H1 (cell line): ENCODE results near the gene NSG2. TPM values are rescaled to one million over a fixed set of nuclear protein-coding genes. Genes with fewer than 3 reads are reported as not detected.

Experiments used
- CTCF ChIA-PET: fragments of 300-600 bp; sonication (Branson Sonifier 250); formaldehyde crosslinking; loops from one replicate; lab custom pipeline; 2021; ENCODE audit not compliant: partially characterized antibody; lab: Charles Lee
- POLR2A ChIA-PET: fragments of 300-600 bp; sonication (Branson Sonifier 250); formaldehyde crosslinking; loops from one replicate; lab custom pipeline; 2021; ENCODE audit warnings: inconsistent platforms; ENCODE audit not compliant: partially characterized antibody; lab: Charles Lee
- DNase-seq, 2 experiments: peaks; one replicate each; pipeline versions ENCODE4 v3.0.0 to v3.0.0-alpha.2; 2010 to 2022; ENCODE audit warnings: low spot score in 2 of 2, low read depth in 1 of 2, mixed read lengths in 1 of 2
- FAIRE-seq: peaks from 2 replicates; lab custom pipeline; 2011; peaks lifted over from hg19 to GRCh38; lab: Jason Lieb, UNC
- H2AFZ ChIP-seq: 2 replicates; pipeline ENCODE4 v1.8.1; 2012; ENCODE audit warnings: low read length, inconsistent platforms
- H2AK5ac ChIP-seq: 2 replicates; pipeline ENCODE4 v1.6.1; 2013; ENCODE audit warnings: low read depth, low read length
- H2BK120ac ChIP-seq: replicated peaks from 2 replicates; pipeline ENCODE3; 2013; ENCODE audit warnings: low read depth, low read length, inconsistent platforms
- H2BK12ac ChIP-seq: 2 replicates; pipeline ENCODE4 v1.6.1; 2013; ENCODE audit warnings: low read depth, low read length
- H2BK15ac ChIP-seq: 2 replicates; pipeline ENCODE4 v1.6.1; 2013; ENCODE audit warnings: low read length
- H2BK20ac ChIP-seq: 2 replicates; pipeline ENCODE4 v1.6.1; 2013; ENCODE audit warnings: low read length
- H2BK5ac ChIP-seq: 2 replicates; pipeline ENCODE4 v1.6.1; 2013; ENCODE audit warnings: low read depth, low read length
- H3K14ac ChIP-seq: 2 replicates; pipeline ENCODE4 v1.6.1; 2013; ENCODE audit warnings: inconsistent platforms; ENCODE audit not compliant: insufficient read length
- H3K18ac ChIP-seq: 2 replicates; pipeline ENCODE4 v1.6.1; 2013; ENCODE audit warnings: low read length; ENCODE audit errors: extremely low read depth
- H3K23ac ChIP-seq: 2 replicates; pipeline ENCODE4 v1.6.1; 2013; ENCODE audit warnings: inconsistent platforms; ENCODE audit not compliant: insufficient read length
- H3K23me2 ChIP-seq: 2 replicates; pipeline ENCODE4 v1.6.1; 2013; ENCODE audit warnings: low read depth, low read length
- H3K27ac ChIP-seq: 2 replicates; pipeline ENCODE4 v1.6.1; 2011; ENCODE audit warnings: low read depth, low read length, inconsistent platforms
- H3K27me3 ChIP-seq, 4 experiments: replicated peaks in 1 of 4; 1 replicate in 1 of 4; 2 replicates in 3 of 4; pipeline versions ENCODE4 v1.6.1 to v1.8.1; 2011 to 2013; ENCODE audit warnings: low read length in 3 of 4, mild to moderate bottlenecking in 3 of 4, inconsistent platforms in 2 of 4, mixed read lengths in 2 of 4, moderate library complexity in 1 of 4; ENCODE audit not compliant: control insufficient read depth in 3 of 4, insufficient read depth in 3 of 4; ENCODE audit errors: extremely low read depth in 1 of 4
- H3K36me3 ChIP-seq, 4 experiments: 2 replicates each; pipeline versions ENCODE4 v1.6.1 to v1.8.1; 2011 to 2013; ENCODE audit warnings: mild to moderate bottlenecking in 4 of 4, low read length in 3 of 4, moderate library complexity in 2 of 4, control low read depth in 1 of 4, inconsistent platforms in 1 of 4; ENCODE audit not compliant: insufficient read depth in 4 of 4, control insufficient read depth in 2 of 4
- H3K4ac ChIP-seq: replicated peaks from 2 replicates; pipeline ENCODE3; 2013; ENCODE audit warnings: low read length, low read depth, mixed read lengths, inconsistent platforms; ENCODE audit not compliant: insufficient read length
- H3K4me1 ChIP-seq, 4 experiments: replicated peaks in 1 of 4; 1 replicate in 1 of 4; 2 replicates in 3 of 4; pipeline versions ENCODE4 v1.6.1 to v1.8.1; 2011 to 2013; ENCODE audit warnings: low read length in 3 of 4, inconsistent platforms in 2 of 4, mixed read lengths in 1 of 4; ENCODE audit not compliant: insufficient read depth in 4 of 4, control insufficient read depth in 3 of 4
- H3K4me2 ChIP-seq, 2 experiments: 2 replicates each; pipeline versions ENCODE4 v1.6.1 to v1.8.1; 2011 to 2013; ENCODE audit warnings: low read depth in 2 of 2, low read length in 2 of 2, control low read depth in 1 of 2, inconsistent platforms in 1 of 2, mild to moderate bottlenecking in 1 of 2; ENCODE audit not compliant: insufficient read depth in 1 of 2
- H3K4me3 ChIP-seq, 4 experiments: fragments of 200-600, 300-600 bp in 1 of 4; sonication (generic), shearing (Covaris generic), sonication (Bioruptor Twin) in 1 of 4; 2 replicates each; pipeline versions ENCODE4 v1.5.1 to v1.8.1; 2011 to 2016; ENCODE audit warnings: low read length in 4 of 4, low read depth in 3 of 4, control low read depth in 2 of 4, inconsistent platforms in 2 of 4, mild to moderate bottlenecking in 2 of 4, mixed read lengths in 1 of 4, moderate library complexity in 1 of 4; ENCODE audit not compliant: insufficient read depth in 2 of 4; ENCODE audit errors: extremely low read depth in 1 of 4
- H3K56ac ChIP-seq: replicated peaks from 2 replicates; pipeline ENCODE3; 2013; ENCODE audit warnings: low read depth, mild to moderate bottlenecking, mixed read lengths, low read length, inconsistent platforms; ENCODE audit not compliant: insufficient read length
- H3K79me1 ChIP-seq: 2 replicates; pipeline ENCODE4 v1.6.1; 2013; ENCODE audit warnings: low read depth, low read length, control low read depth
- H3K79me2 ChIP-seq, 2 experiments: 2 replicates each; pipeline versions ENCODE4 v1.6.1 to v1.8.1; 2012 to 2013; ENCODE audit warnings: low read length in 2 of 2, mild to moderate bottlenecking in 2 of 2, inconsistent platforms in 1 of 2; ENCODE audit not compliant: insufficient read depth in 2 of 2, control insufficient read depth in 1 of 2
- H3K9ac ChIP-seq, 4 experiments: replicated peaks in 1 of 4; 1 replicate in 1 of 4; 2 replicates in 3 of 4; pipeline versions ENCODE4 v1.6.1 to v1.8.1; 2011 to 2013; ENCODE audit warnings: low read depth in 3 of 4, low read length in 3 of 4, control low read depth in 2 of 4, mild to moderate bottlenecking in 2 of 4, moderate library complexity in 2 of 4, inconsistent platforms in 1 of 4; ENCODE audit errors: extremely low read depth in 1 of 4
- H3K9me3 ChIP-seq, 2 experiments: 2 replicates each; pipeline versions ENCODE4 v1.6.1 to v1.8.1; 2012 to 2013; ENCODE audit warnings: mild to moderate bottlenecking in 2 of 2, moderate library complexity in 2 of 2, control low read depth in 1 of 2, inconsistent platforms in 1 of 2, low read depth in 1 of 2, low read length in 1 of 2, mixed read lengths in 1 of 2; ENCODE audit not compliant: insufficient read depth in 2 of 2
- H4K20me1 ChIP-seq, 2 experiments: replicated peaks in 1 of 2; 2 replicates each; pipeline versions ENCODE3 to v1.8.1; 2011 to 2013; ENCODE audit warnings: inconsistent platforms in 2 of 2, low read length in 2 of 2, mild to moderate bottlenecking in 1 of 2; ENCODE audit not compliant: insufficient read depth in 2 of 2, control insufficient read depth in 1 of 2
- H4K5ac ChIP-seq: 2 replicates; pipeline ENCODE4 v1.6.1; 2013; ENCODE audit warnings: low read length, low read depth, mixed read lengths, inconsistent platforms; ENCODE audit not compliant: insufficient read length
- H4K8ac ChIP-seq: 2 replicates; pipeline ENCODE4 v1.8.0; 2013; ENCODE audit warnings: mild to moderate bottlenecking, moderate library complexity, low read length, inconsistent platforms; ENCODE audit not compliant: insufficient read depth; ENCODE audit errors: extremely low read depth
- H4K91ac ChIP-seq: replicated peaks from 2 replicates; pipeline ENCODE3; 2013; ENCODE audit warnings: low read length, mixed read lengths, inconsistent platforms; ENCODE audit not compliant: insufficient read length
- BACH1 ChIP-seq: IDR thresholded peaks from 2 replicates; pipeline ENCODE4 v1.6.1; 2012; ENCODE audit warnings: low read length, improper control_type of control experiment
- BRCA1 ChIP-seq: IDR thresholded peaks from 2 replicates; pipeline ENCODE4 v1.6.1; 2012; ENCODE audit warnings: low read depth, low read length, improper control_type of control experiment
- HDAC2 ChIP-seq, 2 experiments: fragments of 300-600 bp in 1 of 2; sonication (generic) in 1 of 2; IDR thresholded peaks; 2 replicates each; pipeline ENCODE4 v1.6.1; 2011 to 2012; ENCODE audit warnings: low read depth in 2 of 2, low read length in 2 of 2, mild to moderate bottlenecking in 2 of 2, moderate library complexity in 2 of 2, borderline replicate concordance in 1 of 2, inconsistent platforms in 1 of 2
- POLR2AphosphoS5 ChIP-seq: IDR thresholded peaks from 2 replicates; pipeline ENCODE4 v1.6.1; 2011; ENCODE audit warnings: low read depth, low read length
- POU5F1 ChIP-seq: IDR thresholded peaks from 2 replicates; pipeline ENCODE4 v1.6.1; 2011; ENCODE audit warnings: low read depth, mild to moderate bottlenecking, low read length, moderate library complexity
- SAP30 ChIP-seq: fragments of 300-600 bp; sonication (generic); IDR thresholded peaks from 2 replicates; pipeline ENCODE4 v1.7.1; 2012; ENCODE audit warnings: low read length, moderate library complexity, mild to moderate bottlenecking, inconsistent platforms; ENCODE audit not compliant: insufficient read depth, insufficient replicate concordance
- TEAD4 ChIP-seq: IDR thresholded peaks from 2 replicates; pipeline ENCODE4 v1.6.1; 2012; ENCODE audit warnings: low read depth, low read length, inconsistent platforms, mixed read lengths
- WGBS, 2 experiments: shearing (Covaris generic) in 1 of 2; methylation state at CpG; one replicate each; pipeline versions ENCODE4 v1.1.6 to v1.1.7; 2013 to 2015; ENCODE audit warnings: low lambda C conversion rate in 2 of 2, mixed read lengths in 2 of 2, inconsistent platforms in 1 of 2, low coverage in 1 of 2, missing lambda C conversion rate in 1 of 2; ENCODE audit not compliant: insufficient replicate concordance in 2 of 2, insufficient coverage in 1 of 2, insufficient read length in 1 of 2; ENCODE audit errors: extremely low coverage in 1 of 2, missing lambda C conversion rate in 1 of 2; 5-methylcytosine and 5-hydroxymethylcytosine counted together
- polyA plus RNA-seq, 7 experiments: library from polyadenylated mRNA; depleted of rRNA in 3 of 7; stranded (reverse) in 5 of 7; unstranded in 2 of 7; fragments of >200 nt in 5 of 7; fragments of 200-250 nt in 2 of 7; gene quantifications; 1 replicate in 5 of 7; 2 replicates in 1 of 7; 4 replicates in 1 of 7; pipeline versions ENCODE4 v1.2.1 to v1.2.3, GENCODE V29; 2011 to 2013; ENCODE audit warnings: missing spikeins in 2 of 7, mixed read lengths in 2 of 7
- total RNA-seq: library from RNA; stranded (reverse); fragmentation: NEBNext Ultra II Directional; extraction: Animal tissue kit (Norgen Biotek cat#: 25700); gene quantifications from 2 replicates; pipeline ENCODE4 v1.2.1, GENCODE V29; 2021
- TF ChIP-seq, protein P1 (sequence below): IDR thresholded peaks from 2 replicates; pipeline ENCODE4 v1.6.1; 2012; ENCODE audit warnings: inconsistent platforms

The NSG2 gene
- total and polyA plus RNA-seq, 2 of the 8 experiments (the other 6 are each of a cell fraction or from before 2014, with no cell fraction given) = 0.56 to 0.78 TPM

DNA sequence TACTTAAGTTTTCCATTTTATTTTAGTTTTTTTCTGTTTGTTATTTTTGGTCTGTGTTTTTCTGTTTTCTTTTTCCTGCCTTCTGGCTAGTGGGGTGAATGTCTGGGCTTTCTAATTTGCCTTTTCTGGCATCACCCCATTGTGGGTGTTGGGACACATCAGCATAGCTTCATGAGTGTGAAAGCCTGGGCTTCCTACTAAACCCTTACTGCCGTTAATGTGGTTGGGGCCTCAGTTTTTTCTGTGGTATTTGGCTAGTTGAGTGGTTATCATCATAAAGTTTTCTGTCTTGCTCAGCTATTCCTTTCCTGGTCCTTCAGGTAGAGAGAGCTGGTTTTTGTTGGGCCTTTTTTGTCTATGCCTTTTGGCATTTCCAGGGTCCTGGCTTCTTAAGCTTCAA is 35.1 kb upstream of the NSG2 start:
- no peak overlapping the region for H3K27ac ChIP-seq
- H3K23me2 ChIP-seq = no peaks in the 10 kb centered on the region
- no peak overlapping the region for H3K18ac ChIP-seq
- no peaks in the 10 kb centered on the region for H3K79me1 ChIP-seq
- no peak overlapping the region for H4K5ac ChIP-seq
- no peak for DNase-seq
- H2BK15ac ChIP-seq = no peak overlapping the region
- H2BK12ac ChIP-seq = no peak overlapping the region
- no peak overlapping the region for H2AFZ ChIP-seq
- H3K27me3 ChIP-seq = no peaks in the 10 kb centered on the region
- H3K9ac ChIP-seq = no peak overlapping the region
- H3K14ac ChIP-seq = no peak overlapping the region
- no peak for TF ChIP-seq BACH1
- TF ChIP-seq, protein P1, sequence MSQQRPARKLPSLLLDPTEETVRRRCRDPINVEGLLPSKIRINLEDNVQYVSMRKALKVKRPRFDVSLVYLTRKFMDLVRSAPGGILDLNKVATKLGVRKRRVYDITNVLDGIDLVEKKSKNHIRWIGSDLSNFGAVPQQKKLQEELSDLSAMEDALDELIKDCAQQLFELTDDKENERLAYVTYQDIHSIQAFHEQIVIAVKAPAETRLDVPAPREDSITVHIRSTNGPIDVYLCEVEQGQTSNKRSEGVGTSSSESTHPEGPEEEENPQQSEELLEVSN = no peak
- TF ChIP-seq SAP30 = no peak
- no peak for TF ChIP-seq TEAD4
- TF ChIP-seq POU5F1 = no peak
- no peak for TF ChIP-seq HDAC2 (IDR thresholded peaks at IDR 0.05; ENCODE audit: borderline replicate concordance in 1 of 2, low read depth in 2 of 2, low read length in 2 of 2)
- no peak for TF ChIP-seq BRCA1
- TF ChIP-seq POLR2AphosphoS5 = no peak
- TF ChIP-seq, all 59 proteins: peak for 0
- no peaks in the 10 kb centered on the region for H3K79me2 ChIP-seq
- no peak overlapping the region for H2AK5ac ChIP-seq
- no peak overlapping the region for H4K91ac ChIP-seq
- H3K9me3 ChIP-seq = no peaks in the 10 kb centered on the region; a peak in 1 of 4 replicates
- no peaks in the 10 kb centered on the region for H3K36me3 ChIP-seq
- POLR2A ChIA-PET = interaction anchor here (0.6 kb wide), 1 partner anchor 718 kb away, joined by 3 read pairs; no protein-coding TSS in a partner anchor
- no peaks in the 10 kb centered on the region for H3K4me1 ChIP-seq
- no peak overlapping the region for H3K23ac ChIP-seq
- no peak overlapping the region for H3K4me3 ChIP-seq
- no peak for FAIRE-seq
- no peak overlapping the region for H3K4me2 ChIP-seq
- H3K56ac ChIP-seq = no peak overlapping the region
- no peaks in the 10 kb centered on the region for H4K20me1 ChIP-seq
- no peak overlapping the region for H2BK120ac ChIP-seq
- no peak overlapping the region for H2BK20ac ChIP-seq
- no peak overlapping the region for H4K8ac ChIP-seq
- H2BK5ac ChIP-seq = no peak overlapping the region
- CTCF ChIA-PET = interaction anchor here (0.8 to 1.4 kb wide), 3 partner anchors 35 to 395 kb away, joined by 3 to 4 read pairs (median 4); partner anchors contain the start of gene NSG2
- H3K4ac ChIP-seq = no peak overlapping the region
- WGBS, 2 experiments = 80% methylated on average over 1 of the region's 1 CpG; no CpG with 5 or more reads in 1 of the 2 experiments
